Mononuclear cell (primary cell): ENCODE results near the gene SLC25A31. TPM values are rescaled to one million over a fixed set of nuclear protein-coding genes. Genes with fewer than 3 reads are reported as not detected.
A peak's percentile ranks its signal among the peaks of the same experiment; 100 is the strongest.

Experiments used
- H3K27me3 ChIP-seq: 2 replicates; pipeline ENCODE4 v1.6.0; 2011; ENCODE audit warnings: low read length, control low read depth; ENCODE audit not compliant: insufficient read depth
- H3K4me1 ChIP-seq: 2 replicates; pipeline ENCODE4 v1.5.1; 2011; ENCODE audit warnings: mild to moderate bottlenecking, low read length, control low read depth; ENCODE audit not compliant: insufficient read depth
- H3K4me3 ChIP-seq: 2 replicates; pipeline ENCODE4 v1.5.1; 2011; ENCODE audit warnings: mild to moderate bottlenecking, low read length, moderate library complexity
- H3K9me3 ChIP-seq: 2 replicates; pipeline ENCODE4 v1.5.1; 2011; ENCODE audit warnings: low read depth, mild to moderate bottlenecking, control low read depth, low read length
- total RNA-seq: library from RNA; depleted of rRNA; stranded (reverse); fragments of >200 nt; gene quantifications from one replicate; pipeline ENCODE4 v1.2.3, GENCODE V29; 2012

Gene SLC25A31
- total RNA-seq, 1 donor = not detected

DNA sequence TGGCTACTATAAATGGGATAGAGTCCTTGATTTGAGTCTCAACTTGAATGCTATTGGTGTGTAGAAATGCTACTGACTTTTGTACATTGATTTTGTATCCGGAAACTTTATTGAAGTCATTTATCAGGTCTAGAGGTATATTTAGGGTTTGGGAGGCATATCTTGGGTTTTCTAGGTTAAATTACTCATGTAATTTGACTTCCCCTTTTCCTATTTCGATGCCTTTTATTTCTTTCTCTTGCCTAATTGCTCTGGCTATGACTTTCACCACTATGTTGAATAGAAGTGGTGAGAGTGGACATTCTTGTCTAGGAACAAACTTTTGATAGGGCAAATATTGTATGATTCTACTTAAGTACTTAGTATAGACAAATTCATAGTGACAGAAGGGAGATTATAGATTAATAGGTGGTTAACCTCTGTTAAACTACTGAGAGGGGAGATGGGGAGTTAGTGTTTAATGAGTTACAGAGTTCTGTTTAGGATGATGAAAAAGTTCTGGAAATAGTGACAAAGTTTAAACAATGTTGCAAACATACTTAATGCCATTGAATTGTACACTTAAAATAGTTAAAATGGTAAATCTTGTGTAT lies 29.1 kb downstream of the SLC25A31 start:
- H3K9me3 ChIP-seq = no peaks in the 10 kb centered on the region
- H3K27me3 ChIP-seq = no peaks in the 10 kb centered on the region
- no peak overlapping the region for H3K4me3 ChIP-seq
- no peaks in the 10 kb centered on the region for H3K4me1 ChIP-seq

DNA sequence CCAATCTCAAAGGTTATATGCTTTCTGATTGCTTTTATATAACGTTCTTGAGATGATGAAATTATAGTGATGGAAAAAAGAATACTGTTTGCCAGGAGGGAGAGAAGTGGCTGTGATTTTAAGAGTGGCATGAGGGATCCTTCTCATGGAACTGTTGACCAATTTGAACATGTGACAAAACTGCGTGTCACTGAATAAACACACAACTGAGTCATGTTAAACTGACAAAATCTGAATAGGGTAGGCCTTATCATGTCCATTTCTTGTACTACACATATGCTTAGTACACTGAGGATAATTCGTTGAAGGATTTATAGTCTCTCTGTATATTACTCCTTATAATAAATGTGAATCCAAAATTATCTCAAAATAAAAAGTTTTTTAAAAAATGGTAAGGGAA lies 29.7 kb downstream of the SLC25A31 start:
- H3K27me3 ChIP-seq = no peaks in the 10 kb centered on the region
- no peak overlapping the region for H3K4me3 ChIP-seq
- no peaks in the 10 kb centered on the region for H3K9me3 ChIP-seq
- no peaks in the 10 kb centered on the region for H3K4me1 ChIP-seq

DNA sequence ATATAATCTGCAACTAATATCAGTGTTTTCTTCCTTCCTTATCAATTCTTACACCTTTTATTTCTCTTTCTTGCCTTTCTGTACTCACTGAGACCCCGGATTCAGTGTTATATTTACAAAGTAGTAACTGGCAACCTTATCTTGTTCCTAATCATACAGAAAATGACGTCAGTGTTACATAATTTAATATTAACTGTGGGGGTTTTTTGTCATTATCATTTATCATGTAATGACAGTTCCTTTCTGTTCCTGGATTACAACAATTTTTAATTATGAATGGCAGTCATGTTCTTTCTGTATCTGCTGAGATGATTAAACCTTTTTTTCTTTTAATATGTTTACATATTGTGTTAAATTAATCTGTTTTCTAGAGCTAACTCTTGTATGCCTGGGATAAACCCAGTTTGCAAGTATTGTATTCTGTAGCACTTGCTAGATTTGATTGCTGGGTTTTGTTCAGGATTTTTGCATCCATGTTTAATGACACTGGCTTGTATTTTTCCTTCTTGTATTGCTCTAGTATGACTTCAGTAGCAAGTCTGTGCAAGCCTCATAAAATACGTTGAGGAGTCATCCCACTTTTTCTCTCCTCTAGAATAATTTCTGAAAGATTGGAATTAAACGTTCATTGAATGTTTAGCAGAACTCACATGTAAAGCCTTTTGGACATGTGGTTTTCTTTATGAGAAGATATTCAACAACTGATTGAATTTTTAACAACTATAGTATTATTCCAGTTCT lies 41.5 kb downstream of the SLC25A31 start:
- Histone ChIP-seq H3K27me3 (peaks cover 7% of the 10 kb centered on the region), H3K9me3 (no peaks in the 10 kb centered on the region), H3K4me1 (no peaks in the 10 kb centered on the region), H3K4me3 (no peak overlapping the region)

DNA sequence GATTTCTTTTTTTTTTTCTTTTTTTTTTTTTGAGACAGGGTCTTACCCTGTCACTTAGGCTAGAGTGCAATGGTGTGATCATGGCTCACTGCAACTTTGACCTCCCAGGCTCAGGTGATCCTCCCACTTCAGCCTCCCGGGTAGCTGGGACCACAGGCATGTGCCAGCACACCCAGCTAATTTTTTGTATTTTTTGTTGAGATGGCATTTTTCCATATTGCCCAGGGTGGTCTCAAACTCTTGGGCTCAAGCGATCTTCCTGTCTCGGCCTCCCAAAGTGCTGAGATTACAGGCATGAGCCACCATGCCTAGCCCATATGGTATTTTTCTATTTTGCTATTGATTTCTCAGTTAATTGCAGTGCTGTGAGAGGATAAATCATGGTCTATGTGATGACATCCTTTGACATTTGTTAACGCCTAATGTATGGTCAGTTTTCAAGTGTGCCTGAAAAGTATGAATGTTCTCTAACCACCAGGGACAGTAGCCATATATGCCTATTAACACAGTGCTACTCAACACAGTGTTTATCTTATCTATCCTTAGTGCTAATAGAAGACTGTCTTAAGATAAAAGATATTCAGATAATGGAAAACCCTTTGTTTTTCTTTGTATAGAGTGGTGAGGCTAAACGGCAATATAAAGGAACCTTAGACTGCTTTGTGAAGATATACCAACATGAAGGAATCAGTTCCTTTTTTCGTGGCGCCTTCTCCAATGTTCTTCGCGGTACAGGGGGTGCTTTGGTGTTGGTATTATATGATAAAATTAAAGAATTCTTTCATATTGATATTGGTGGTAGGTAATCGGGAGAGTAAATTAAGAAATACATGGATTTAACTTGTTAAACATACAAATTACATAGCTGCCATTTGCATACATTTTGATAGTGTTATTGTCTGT lies 42.8 kb downstream of the SLC25A31 start:
- H3K9me3 ChIP-seq = no peaks in the 10 kb centered on the region
- no peak overlapping the region for H3K4me3 ChIP-seq
- H3K27me3 ChIP-seq = peaks cover 13% of the 10 kb centered on the region
- no peaks in the 10 kb centered on the region for H3K4me1 ChIP-seq

DNA sequence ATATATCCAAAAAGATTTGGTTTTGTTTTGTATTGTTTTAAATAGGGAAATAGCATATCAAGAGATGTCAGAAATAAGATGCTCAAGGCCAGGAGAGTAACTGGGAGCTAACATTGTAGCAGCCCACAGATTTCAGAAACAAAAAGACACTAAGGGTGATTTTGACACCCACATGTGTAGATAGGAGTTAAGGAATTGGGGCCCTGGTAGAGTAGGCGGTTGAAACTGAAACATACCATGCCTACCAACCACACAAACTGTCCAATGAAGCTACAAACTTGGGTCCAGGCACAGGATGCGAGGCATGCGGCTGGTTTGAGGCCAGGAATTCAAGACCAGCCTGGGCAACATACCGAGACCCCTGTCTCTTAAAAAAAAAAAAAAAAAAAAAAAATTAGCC lies 45.6 kb downstream of the SLC25A31 start:
- Histone ChIP-seq H3K9me3 (no peaks in the 10 kb centered on the region), H3K27me3 (peaks cover 26% of the 10 kb centered on the region), H3K4me1 (no peaks in the 10 kb centered on the region), H3K4me3 (no peak overlapping the region)

DNA sequence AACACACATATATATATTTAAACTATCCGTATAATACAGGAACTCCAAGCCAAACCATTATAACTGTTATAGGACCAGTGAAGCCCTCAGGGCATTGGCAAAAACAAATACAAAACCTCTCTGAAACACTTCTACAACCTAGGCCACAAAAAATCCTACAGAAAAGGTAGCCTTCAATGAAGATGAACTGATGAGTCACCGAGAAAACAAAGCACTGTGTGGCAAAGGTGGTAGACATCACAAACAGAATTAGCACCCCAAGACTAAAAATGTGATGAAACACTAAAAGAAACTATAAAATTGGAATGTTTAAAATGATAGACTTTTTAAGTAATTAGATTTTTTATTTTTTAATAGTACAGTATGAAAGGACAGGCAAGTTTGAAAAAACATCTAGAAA lies 46.4 kb downstream of the SLC25A31 start:
- Histone ChIP-seq H3K4me1 (peaks cover 7% of the 10 kb centered on the region), H3K27me3 (peaks cover 34% of the 10 kb centered on the region), H3K9me3 (no peaks in the 10 kb centered on the region), H3K4me3 (no peak overlapping the region)

DNA sequence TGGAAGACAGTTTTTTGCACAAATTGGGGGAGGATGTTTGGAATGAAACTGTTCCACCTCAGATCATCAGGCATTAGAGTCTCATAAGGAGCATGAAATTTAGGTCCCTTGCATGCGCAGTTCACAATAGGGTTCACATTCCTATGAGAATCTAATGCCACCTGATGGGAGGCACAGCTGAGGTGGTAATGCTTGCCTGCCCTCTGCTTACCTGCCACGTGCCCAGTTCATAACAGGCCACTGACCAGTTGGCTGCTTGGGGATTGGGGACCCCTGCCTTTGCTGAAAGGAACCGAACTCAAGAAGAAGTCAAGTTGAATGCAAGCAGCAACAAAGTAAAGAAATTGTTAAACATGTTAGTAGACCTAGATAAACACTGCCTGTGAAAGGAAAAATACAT lies 47.3 kb downstream of the SLC25A31 start:
- Histone ChIP-seq H3K4me3 (no peak overlapping the region), H3K4me1 (peaks cover 12% of the 10 kb centered on the region), H3K9me3 (no peaks in the 10 kb centered on the region), H3K27me3 (peaks cover 36% of the 10 kb centered on the region)

DNA sequence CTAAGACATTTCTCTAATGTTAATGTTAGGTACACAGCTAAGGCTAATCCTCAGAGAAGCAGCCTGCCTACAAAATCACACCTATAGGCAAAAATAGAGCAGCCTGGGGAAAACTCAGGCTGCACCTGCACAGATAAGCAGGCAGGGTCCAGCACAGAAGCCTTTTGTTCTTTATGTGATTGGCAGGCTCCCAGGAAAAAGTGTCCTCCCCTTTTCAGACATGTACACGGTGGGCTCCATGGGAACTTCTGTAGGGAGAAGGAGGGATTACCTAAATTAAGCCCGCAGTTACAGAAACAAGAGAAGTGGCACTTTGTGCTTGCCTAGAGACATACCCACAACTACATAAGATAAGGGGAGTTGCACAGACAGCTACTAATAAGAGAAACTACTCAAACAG lies 47.9 kb downstream of the SLC25A31 start:
- no peak overlapping the region for H3K4me3 ChIP-seq
- peaks cover 18% of the 10 kb centered on the region for H3K4me1 ChIP-seq
- no peaks in the 10 kb centered on the region for H3K9me3 ChIP-seq
- peaks cover 42% of the 10 kb centered on the region for H3K27me3 ChIP-seq

DNA sequence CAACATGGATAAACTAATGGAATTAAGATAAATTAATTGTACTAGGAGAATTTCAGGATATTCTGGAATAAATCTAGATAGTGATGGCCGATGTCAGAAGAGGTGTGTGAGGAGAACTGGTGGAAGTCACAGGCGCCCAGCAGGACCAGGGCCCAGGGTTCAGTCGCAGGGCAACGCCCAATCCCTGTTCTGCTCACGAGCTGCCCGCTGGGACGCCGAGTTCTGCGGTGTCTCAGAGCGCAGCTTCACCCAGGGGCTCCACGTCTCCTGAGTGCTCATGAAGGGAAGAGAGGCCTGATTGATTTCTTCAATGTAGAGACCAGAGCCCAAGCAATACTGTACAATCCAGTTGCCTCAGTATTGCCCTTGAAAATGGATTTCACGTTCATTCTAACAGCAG lies 50.4 kb downstream of the SLC25A31 start:
- Histone ChIP-seq H3K27me3 (peaks cover 55% of the 10 kb centered on the region), H3K4me1 (peaks cover 20% of the 10 kb centered on the region), H3K4me3 (no peak overlapping the region), H3K9me3 (no peaks in the 10 kb centered on the region)

DNA sequence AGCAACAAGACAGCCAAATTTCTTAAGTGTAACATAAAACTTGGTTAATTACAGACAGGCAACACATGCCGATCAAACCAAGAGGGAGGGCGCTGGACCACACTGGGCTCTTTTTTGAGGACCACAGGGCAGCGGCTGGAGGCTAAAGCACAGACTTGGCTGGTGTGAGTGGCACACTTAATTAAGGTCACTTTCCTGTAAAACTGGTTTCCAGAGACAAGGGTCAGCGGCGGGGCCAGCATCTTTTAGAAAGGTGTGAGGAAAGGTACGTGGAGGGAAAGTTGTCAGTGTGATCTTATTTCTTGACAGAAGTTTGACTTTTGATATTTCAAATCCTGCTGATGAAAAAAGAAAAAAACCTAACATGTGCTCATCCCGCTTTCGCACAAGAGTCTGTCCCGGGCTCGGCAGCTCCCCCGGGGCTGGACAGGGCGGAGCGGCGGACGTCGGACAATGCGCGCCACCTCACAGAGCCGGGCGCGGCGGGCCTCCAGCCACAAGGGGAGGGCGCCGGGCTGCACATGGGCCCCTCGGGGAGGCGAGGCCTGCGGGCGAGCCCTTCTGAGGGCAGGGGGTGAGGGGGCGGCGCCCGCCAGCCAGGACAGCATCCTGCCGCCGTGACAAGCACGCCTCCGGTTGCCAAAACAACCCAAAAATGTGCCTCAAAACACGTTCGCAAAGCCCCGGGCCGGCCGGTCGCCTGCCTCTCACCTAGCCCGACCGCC lies 51.3 kb downstream of the SLC25A31 start:
- peak overlapping the region; percentile 39 for H3K4me3 ChIP-seq
- H3K27me3 ChIP-seq = peaks cover 57% of the 10 kb centered on the region
- peaks cover 20% of the 10 kb centered on the region for H3K4me1 ChIP-seq
- H3K9me3 ChIP-seq = no peaks in the 10 kb centered on the region

DNA sequence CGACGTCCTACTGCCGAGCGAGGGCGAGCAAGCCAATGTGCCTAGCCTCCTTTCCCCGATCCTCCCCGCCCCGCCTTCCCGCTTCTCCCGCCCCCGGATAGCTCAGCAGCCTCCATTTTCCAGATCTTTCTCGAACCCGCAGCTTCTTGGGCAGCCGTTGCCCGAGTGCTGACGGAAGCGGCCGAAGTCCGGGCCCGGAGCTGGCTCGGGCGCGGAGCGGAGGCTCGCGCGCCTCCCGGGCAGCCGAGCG lies 51.8 kb downstream of the SLC25A31 start:
- peaks cover 20% of the 10 kb centered on the region for H3K4me1 ChIP-seq
- no peaks in the 10 kb centered on the region for H3K9me3 ChIP-seq
- peaks cover 58% of the 10 kb centered on the region for H3K27me3 ChIP-seq
- peak overlapping the region; percentile 39 for H3K4me3 ChIP-seq

DNA sequence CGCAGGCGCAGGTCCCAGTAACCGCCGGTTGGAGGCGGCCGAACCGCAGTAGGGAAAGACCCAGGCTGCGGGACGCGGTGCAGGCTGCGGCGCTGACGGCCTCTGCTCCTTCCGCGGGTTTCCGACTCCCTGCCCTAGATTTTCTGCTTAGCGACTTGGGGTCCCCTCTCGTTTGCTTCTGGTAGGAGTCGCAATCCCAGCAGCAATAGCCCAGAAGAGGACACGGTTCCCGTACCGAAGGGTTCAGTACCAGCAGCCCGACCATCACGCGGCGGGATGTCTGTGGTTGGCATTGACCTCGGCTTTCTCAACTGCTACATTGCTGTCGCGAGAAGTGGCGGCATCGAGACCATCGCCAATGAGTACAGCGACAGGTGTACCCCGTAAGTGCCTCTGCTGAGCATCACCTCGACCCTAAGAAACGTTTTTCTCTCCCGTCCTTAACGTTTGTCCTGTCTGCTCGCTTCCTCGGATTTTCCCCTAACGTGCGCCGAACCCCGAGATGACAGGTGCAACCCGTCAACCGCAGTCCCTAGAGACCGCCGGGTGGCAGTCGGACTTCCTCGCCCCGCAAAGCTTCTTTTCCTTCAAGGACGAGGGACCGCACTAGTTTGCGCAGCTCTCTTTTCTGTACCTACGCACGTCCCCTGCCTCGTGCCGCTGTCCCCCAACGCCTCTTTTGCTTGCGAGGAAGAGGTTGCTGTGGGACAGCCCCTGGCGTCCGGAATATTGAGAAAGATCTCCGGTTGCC lies 52.2 kb downstream of the SLC25A31 start, which contains the start of gene HSPA4L:
HSPA4L (plus strand) TSS at position 48 of the 751 bp plus-strand sequence; CDS start at position 277, 229 bp downstream.
- peaks cover 56% of the 10 kb centered on the region for H3K27me3 ChIP-seq
- H3K4me1 ChIP-seq = peaks cover 20% of the 10 kb centered on the region
- peak within 1 kb of the TSS; percentile 39 for H3K4me3 ChIP-seq

DNA sequence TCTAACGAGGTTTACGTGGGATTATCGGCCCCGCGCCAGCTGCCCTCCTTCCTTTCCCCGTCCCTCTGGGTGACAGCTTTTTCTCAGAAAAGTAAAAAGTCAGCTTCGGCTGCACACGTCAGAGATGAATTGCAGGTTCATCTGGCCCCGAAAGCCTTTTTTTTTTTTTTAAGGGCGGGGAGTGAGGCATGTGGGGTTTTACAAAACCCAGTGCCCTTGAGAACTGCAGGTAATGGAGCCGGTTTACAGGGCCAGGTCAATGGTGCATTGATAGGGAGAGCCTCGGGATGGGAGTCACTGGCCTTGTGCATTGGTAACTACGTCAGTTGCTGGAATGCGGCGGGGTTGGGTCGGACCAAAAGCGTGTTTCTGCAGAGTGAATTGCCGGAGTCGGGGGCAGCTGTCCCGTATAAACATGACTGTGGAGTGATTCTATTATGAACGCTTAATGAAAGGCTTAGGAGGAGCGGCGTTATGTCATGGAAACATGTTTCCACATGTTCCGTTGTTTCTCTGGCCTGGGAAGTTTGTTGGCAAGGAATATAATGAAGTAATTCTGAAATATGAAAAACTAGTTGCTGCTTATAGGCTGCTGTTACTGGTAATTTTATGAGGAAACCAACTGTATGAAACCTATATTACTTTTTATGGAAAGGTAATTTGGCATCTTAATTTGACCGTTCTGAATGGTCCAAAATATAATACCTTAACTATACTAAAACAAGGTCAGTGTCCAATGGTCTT lies 53.0 kb downstream of the SLC25A31 start:
- Histone ChIP-seq H3K9me3 (no peaks in the 10 kb centered on the region), H3K4me1 (peaks cover 20% of the 10 kb centered on the region), H3K27me3 (peaks cover 50% of the 10 kb centered on the region), H3K4me3 (peak overlapping the region; percentile 39)

More for the DNA sequence above, 52.2 kb downstream of the SLC25A31 start, which contains the start of gene HSPA4L:
- H3K9me3 ChIP-seq = no peaks in the 10 kb centered on the region
